HL-60/S4 treated with retinoic acid at 250 ng/mL for 4 days and 3 days (cell line): ENCODE measurements around the gene LCNL1.

ENCODE experiments used
- in situ Hi-C: fragments of 300-500 bp; cut with MboI; formaldehyde crosslinking; loops from 2 replicates; pipeline ENCODE4 v1.7.0; 2022; ENCODE audit warnings: low sequenced_read_pairs

LCNL1 gene

DNA sequence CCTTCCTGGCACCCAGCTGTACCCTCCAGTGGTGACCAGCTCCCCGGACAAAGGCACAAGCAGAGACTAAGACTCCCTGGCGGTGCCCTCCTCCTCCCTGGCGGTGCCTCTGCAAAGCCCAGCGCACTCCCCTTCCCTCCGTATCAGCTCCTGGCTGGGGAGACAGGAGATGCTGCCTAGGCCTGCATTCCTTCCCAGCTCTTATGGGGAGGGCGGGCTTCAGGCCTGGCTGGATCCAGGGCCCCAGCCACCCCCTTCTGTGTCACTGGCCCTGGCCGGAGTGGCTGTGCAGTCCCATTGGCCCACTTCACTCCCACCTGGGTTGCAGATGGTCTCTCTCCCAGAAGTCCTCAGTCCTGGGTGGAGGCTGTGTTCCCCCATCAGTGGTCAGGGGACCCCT is 24.3 kb upstream of the LCNL1 start:
- in situ Hi-C loops = no loop called here

DNA sequence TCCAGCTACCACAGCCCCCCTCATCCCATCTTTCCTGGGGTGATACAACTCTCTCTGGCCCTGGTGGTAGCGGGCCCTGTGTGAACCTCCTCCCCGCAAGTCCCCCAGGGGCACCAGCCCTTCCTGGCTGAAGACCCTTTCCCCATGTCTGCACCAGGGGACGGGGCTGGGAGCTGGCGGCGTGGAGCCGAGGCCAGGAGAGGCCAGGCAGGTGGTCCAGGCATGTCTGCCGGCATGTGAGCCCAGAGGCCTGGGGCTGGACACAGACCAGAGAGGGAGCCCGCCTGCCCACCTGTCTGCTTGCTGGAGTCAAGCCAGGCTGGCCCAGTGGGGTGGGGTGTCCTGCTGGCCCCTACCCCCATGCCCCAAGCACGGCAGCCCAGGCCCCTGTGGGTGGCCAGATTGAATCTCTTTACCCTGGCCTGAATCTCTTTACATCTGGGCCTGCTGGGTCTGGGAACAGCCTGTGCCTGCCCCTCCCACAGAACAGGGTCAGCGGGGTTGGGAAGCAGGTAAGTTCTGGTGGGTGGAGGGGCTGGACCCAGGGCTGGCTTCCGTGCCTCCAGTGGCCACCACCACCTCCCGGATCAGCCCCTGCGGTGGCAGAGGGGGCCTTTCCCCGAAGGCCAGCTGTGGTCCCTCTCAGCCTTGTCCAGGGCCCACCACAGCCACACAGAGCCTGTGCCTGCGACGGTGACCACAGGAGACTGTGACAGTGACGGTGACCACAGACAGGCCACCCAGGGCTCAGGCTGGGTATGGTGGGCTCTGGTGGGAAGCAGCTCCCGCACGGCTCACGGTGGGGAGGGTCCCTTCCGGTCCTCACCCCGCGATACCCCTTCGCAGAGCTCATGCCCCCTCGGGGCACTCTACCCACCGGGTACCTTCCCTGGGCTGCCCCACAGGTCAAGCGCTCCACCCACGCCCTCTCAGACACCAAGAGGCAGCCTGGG is 23.6 kb upstream of the LCNL1 start:
- in situ Hi-C loops = no loop called here

DNA sequence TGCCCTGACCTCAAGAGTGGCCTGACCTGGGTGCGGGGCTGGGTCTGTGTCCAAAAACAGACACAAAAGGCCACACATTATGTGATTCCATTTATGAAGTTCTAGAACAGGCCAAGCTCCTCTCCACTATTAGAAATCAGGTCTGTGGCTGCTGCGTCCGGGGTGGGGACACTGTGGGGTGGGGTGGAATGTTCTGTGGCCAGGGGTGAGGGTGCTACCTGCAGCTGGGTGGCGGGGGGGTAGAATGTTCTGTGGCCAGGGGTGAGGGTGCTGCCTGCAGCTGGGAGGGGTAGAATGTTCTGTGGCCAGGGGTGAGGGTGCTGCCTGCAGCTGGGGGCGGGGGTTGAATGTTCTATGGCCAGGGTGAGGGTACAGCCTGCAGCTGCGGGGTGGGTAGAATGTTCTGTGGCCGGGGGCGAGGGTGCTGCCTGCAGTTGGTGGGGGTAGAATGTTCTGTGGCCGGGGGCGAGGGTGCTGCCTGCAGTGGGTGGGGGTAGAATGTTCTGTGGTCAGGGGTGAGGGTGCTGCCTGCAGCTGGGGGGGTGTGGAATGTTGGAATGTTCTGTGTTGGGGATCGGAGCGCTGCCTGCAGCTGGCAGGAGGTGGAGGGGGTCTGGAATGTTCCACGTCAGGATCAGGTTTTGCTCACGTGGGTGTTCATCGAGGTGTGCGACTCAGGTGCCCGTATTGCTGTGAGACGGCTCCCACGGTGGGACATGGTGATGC is 22.4 kb upstream of the LCNL1 start:
- in situ Hi-C loops = no loop called here

DNA sequence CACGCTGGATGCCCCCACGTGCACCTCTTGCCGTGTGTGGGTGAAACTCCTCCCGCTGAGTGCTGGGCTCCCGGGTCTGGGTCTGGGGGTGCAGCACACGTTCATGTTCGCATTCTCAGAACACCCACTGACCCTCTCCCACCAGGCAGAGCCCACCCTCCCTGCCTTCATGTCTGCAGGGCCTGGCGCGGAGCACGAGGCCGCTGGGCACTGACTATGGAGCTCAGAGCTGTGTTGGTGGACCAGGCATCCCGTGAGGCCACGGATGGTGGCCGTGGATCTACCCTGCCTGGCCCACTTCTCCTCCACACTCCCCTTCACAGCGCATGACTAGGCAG is 21.9 kb upstream of the LCNL1 start:
- in situ Hi-C loops = no loop called here

DNA sequence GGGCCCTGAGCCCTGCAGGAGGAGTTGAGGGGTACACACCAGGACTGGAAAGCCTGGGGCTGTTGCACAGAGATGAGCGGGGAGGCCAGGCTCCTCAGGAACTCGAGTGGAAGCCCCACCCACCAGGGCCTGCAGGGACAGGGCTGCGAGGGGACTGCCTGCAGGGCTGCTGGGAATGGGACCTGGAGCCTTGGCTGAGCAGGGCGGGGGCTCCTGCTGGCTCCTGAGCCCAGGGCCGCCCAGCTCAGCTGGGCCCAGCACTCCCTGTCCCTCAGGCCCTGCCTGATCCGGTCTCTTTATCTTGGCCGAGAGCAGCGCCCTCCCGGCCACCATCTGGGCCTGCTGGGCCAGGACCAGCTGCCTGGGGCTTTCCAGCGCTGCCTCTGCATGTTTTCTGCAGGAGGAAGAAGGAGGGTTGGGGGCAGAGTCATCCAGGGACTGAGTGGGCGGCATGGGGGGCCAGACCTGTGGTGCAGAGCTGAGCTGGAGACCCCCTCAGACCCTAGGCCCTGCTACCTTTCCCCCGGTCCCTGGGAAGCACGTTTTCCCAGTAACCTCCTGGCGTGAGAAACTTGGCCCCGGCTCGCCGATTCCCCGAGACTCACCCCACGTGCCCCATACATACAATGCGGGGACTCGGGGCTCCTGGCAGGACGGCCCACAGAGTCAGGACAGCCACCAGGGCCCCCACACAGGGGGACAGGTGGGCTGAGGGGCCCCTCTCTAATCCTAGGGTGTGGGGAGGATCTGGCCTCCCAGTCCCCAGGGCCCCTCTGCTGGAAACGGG is 21.3 kb upstream of the LCNL1 start:
- in situ Hi-C loops = no loop called here

DNA sequence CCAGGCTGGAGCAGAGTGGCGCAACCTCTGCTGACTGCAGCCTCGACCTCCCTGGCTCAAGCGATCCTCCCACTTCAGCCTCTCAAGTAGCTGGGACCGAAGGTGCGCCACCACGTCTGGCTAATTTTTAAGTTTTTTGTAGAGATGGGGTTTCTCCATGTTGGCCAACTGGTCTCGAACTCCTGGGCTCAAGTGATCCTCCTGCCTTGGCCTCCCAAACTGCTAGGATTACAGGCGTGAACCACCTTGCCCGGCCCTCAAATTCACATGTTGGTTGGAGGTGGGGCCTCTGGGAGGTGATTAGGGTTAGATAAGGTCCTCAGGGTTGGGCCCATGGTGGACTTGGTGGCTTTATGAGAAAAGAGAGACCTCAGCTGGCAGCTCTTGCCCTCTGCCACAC is 20.6 kb upstream of the LCNL1 start:
- in situ Hi-C loops = no loop called here

DNA sequence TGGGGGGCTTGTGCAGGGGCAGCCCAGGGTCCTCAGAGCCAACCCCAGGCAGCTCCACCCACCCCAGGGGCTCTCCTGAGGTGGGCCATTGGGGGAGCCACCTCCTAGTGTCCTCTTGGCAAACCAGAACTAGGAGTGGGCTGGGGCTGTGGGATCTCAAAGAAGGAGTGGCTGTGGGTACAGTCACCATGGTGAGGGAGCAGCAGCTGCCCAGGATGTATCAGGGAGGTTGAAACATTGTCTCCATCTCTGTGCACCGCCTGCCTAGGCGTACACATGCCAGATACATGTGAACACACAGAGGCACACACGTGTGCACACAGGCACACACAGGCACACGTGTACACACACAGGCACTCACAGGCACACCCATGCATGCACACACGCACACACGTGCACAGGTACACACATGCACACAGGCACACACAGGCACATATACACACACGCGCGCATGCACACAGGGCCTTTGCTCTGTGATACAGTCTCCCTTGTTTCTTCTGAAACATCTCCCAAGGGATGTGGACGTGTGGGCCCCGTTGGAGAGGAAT is 20.0 kb upstream of the LCNL1 start:
- in situ Hi-C loops = no loop called here

DNA sequence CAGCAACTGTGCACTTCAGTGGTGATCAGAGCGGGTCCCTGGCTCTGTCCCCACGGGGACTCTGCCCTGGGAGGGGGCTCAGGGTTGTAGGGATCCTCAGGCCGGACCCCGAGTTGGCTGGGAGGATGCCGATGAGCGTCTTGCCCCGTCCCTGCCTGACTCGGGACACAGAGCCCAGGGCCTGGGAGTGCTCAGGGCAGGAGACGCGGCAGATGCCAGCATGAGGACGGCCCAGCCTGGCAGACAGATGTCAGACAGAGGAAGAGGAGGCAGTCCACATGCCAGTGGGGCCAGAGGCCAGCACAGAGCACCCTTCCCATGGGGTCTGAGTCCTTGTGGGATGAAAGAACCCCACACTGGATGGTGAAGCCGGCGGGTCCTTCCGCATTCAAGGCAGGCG is 19.5 kb upstream of the LCNL1 start:
- in situ Hi-C loops = no loop called here

DNA sequence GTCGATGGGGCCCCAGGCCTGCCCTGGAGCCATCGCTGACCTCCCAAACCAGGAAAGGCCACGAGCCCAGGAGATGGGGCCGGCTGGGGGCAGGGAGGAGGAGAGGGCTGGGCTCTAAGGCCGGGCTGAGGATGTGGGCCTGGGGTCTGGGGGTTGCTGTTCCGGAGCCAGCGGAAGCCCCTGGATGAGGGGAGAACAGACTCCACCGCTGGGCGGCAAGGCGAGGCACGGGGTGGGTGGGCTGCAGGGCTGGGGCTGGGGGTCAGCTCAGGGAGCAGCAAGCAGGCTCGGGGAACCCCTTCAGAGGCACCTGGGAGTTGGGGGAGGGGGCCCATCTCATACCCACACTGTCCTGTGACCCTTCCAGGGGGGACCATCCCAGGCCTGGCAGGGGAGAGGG is 19.0 kb upstream of the LCNL1 start:
- in situ Hi-C loops = no loop called here

DNA sequence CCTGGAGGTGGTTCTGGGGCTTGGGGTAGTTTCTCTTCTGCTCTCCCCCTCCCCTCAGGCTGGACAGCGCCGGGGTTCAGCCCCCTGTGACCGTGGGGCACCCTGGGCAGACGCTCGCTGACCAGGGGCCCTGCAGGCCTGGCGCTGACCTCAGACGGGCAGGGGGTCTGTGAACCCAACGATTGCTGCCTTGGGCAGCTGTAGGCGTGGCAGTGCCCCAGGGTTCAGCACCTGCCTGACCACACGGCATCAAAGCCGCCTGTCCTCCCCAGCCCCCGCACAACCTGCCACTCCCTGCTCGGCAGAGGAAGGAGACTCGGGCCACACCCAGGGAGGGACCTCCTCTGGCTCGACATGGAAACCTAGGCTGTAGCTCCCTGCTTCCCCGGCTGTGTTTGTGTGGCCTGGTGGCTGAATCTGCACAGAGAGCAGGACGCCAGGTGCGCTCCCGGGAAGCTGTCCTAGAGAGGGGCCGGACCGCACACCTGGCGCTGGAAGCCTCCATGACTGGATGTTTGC is 18.6 kb upstream of the LCNL1 start:
- in situ Hi-C loops = no loop called here

DNA sequence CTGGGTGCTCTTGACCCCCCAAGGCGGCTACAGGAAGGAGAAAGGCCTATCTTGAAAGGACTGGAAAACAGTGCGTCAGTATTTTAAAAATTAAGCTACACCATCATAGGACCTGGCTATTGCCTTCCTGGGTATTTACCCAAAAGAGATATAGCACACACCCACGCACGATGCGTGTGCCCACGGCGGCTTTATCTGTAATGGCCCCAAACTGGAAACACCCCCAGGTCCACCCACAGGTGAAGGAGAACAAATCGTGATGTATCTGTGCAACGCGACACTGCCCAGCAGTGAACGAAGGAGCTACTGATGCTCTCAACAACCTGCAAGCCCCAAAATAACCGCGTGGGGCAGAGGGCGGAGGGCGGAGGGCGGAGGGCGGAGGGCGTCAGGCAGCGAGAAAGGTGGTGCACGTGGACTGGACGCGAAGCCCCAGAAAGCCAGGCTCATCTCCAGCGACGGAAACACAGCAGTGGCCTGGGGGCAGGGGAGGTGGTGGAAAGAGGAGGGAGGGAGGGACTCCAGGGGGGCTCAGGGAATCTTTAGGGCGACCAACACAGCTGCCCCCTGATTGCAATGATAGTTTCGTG is 17.9 kb upstream of the LCNL1 start:
- in situ Hi-C loops = no loop called here

DNA sequence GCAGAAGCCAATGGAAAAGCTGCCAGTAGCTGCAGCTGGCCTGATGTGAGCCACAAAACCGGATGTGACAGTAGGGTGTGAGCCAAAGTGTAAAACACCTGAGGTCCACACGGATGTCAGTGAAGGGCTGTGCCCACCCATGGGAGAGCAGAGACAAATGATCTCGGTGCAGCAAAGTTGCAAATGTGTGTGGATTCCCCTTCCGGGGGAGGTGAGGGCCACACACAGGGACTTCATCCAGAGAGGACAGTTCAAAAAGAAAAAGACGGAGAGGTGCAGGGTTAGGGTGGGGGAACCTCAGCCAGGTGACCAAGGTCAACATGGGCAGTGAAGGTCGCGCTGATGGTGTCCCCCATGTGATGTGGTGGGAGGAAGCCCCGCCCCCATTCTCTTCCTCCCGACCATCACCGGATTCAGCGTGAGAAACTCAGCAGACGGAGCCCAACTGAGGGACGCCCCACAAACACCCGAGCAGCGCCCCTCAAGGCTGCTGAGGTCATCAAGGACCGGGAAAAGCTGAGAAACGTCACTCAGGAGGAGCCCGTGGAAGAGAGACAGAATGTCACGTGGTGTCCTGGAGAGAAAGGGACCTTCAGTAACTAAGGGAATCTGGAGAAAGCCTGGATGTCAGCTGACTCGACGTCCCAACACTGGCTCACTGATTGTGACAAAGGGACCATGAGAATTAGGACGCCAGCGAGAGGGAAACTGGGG is 16.9 kb upstream of the LCNL1 start:
- in situ Hi-C loops = no loop called here

DNA sequence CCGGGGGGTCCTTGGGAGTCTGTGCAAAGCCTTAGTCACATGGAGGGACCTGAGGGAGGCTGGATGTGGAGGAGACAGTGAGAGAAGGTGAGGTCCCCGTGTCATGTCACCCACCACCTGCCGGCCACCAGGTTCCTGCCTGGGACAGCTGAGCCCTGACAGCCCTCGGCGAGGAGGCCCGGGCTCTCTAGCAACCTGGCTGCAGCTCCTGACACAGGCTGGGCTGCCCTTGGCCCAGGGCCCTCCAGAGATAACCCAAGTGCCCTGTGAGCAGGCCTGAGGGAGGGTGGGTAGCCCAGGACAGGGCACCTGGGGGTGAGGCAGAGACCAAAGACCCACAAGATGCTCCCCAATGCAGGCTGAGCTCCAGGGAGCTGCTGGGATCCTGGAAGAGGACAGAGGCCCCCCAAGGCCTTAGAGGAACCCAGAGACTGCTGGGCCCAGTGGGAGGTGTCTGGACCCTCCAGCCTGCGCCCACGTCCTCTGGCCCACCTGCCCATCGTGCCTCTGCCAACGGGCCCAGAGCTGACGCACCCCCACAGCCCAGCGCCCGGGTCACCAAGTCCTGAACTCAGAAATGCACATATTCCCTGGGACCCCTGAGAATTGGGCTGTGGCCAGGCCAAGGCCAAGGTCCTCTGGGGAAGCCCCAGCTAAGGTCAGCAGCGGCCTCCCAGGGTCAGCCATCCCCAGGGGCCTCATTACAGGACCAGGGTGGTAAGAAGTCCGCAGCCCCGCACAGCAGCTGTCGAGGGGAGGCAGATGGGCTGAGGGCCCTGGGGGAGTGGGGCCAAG is 14.3 kb upstream of the LCNL1 start:
- in situ Hi-C loops = no loop called here

DNA sequence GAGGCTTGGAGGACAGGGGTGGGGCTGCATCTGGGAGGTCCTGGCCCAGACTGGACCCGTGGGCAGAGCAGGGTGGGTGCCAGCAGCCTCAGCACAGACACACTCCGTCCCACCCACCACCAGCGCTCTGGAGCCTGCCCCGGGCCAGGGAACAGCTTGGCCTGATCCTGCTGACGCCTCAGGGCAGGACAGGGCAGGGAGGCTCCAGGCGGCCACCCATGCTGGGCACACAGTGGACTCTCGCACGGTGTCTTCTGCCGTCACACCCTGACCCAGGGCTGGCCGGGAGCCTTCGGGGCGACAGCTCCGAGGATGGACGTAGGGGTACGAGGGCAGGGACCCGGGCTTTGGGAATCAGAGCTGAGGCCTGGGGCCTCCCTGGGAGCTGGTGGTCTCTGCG is 13.6 kb upstream of the LCNL1 start:
- in situ Hi-C loops = no loop called here

DNA sequence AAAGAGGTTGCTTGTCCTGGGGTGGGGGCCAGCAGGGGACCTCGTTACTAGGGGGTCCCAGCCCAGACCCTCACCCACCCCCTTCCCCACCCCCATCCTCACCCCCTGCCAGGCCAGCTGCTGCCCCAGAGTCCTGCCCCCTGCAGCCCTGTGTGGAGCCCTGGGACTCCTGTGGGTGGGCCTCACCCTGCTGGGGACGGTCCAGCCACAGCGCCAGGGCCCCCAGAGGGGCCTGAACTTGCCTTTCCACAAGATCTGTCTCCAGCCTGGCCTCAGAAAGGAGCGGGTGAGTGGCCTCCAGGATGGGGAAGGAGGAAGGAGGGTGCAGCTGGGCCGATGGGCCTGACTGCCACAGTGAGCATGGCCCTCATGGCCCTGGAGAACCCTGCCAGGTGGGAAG is 13.0 kb upstream of the LCNL1 start:
- in situ Hi-C loops = no loop called here

DNA sequence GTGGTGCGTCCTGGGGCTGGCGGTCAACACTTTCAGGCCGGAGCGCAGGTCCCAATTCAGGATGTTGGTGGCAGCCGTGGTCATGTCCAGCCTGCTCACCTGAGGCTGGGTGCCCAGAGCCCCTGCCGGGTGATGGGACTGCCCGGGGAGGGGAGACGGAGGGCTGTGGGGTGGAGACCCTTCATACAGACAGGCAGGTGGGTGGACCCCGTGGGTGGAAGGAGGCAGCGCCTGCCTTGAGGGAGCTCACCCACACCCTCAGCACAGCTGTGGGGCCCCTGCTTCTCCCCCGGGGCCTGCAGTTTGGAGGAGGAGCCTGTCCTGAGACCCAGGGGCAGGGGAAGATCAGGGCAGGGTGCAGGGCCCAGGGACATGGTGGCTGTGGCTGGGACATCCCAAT is 12.4 kb upstream of the LCNL1 start:
- in situ Hi-C loops = no loop called here

DNA sequence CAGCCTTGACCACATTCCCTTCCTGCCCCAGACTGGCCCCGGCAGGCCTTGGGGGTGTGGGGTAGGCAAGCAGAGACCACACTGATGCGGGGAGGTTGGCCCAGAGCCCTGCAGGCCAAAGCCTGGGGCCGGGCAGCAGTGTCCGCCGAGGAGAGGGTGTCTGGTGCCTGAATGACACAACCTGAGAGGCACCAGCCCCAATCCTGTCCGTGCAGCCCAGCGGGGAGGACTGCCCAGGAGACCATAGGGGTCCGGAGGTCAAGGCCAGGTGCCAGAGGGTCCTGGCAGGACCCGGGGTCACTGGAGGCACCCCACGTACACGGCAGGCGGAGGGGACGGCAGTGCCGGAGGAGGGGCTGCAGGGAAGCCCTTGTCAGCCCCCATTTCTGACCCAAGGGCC is 11.0 kb upstream of the LCNL1 start:
- in situ Hi-C loops = no loop called here

DNA sequence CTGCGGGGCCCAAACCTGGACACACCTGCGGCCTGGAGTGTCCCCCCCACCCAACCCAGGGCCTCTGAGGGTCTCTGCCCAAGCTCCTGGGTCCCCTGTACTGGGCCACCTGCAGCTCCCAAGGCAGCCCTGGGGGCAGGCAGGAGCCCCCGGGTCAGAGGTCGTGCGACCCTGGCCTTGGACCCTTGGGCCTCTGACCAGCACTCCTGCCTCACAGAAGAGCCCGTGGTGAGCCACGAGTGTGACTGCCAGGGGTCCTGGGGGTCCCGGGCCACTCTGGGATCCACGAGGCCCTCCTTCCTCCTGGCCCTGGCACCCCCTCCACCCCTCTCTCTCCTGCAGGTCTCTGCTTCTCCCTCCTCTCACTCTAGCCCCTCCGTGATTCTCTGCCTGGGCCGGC is 10.5 kb upstream of the LCNL1 start:
- in situ Hi-C loops = no loop called here

DNA sequence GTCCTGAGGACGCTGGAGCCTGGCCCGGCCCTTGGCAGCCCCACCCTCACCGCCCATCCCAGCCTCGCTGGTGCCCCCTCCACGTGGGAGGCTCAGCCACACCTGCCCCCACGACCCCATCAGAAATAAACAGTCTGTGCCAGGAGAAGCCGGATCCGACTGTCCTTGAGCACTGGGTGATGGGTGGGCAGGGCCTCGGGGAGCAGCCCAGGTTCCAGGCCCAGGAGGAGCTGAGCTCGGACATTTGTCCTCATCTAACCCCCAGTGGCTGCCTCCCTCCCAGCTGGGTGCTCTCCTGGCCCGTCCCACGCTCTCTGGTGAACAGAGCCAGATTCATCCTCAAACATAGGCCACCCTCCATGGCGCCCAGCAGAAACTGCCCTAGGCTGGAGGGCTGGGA is 10.1 kb upstream of the LCNL1 start:
- in situ Hi-C loops = no loop called here
